ENCODE data around the gene PLXNA4.
"Not testable (repeated sequence)": the region's sequence is repeated elsewhere in the genome, so short reads cannot be mapped to it uniquely, and the experiment has no call there.

Gene PLXNA4

DNA sequence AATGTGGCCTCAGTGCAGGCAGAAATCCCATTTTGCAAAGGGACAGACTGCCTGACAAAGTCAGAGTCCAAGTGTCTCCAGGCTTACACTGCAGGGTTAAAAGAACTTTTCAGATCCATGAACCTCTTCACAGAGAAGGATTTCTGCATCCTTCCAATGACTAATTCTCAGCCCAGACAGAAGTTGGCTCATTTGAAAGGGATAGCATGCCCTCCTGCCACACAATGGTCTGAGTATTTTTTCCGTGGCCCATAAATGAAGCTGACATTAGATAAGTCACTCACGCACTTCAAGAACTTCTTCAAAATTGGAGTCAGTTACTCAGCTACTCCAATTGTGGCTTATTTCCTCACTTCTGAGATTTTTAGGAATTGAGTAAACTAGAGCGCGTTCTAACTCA, 170.2 kb downstream of the PLXNA4 start:
- DNase-seq: no peak

GRCh38 chr7:132404261-132404660, 172.0 kb downstream of the PLXNA4 start:
- no peak for DNase-seq

DNA sequence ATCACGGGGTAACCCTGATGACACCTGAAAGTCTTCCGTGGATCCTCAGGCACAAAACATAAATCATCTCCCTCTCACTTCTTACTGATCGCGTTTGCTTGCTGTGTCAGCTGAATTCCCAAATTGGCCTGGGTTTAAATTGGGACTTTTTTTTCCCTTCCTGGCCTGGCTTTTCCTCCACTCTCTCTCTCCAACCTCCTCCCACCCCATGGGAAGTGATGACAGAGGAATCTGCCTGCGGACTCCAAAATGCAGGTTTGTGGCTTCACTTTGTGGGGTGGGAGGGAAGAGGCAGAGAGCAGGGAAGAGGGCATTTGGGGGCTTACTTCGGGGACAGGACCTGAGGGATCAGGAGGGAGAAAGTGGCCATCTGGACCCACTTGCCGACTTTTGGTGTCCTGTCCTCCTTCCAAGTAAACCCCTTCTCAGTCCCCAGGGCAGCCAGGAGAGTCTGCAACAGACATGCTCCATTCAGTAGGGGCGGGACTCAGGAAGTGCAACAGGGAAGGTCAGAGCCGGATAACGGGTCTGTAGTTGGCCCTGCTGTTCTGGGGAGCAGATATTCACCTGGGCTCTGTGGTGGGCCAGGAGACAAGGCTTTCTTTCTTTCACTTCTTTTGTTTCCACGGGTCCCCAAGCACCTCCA, 172.7 kb downstream of the PLXNA4 start:
- no peak for DNase-seq

GRCh38 chr7:132402751-132403245, 173.5 kb downstream of the PLXNA4 start:
- DNase-seq: no peak

- no peak for DNase-seq
These were observed 174.2 kb downstream of the PLXNA4 start for GRCh38 chr7:132402096-132402495.

- no peak for DNase-seq
These were observed 175.6 kb downstream of the PLXNA4 start for GRCh38 chr7:132400561-132401142.

- no peak for DNase-seq
These were observed 176.9 kb downstream of the PLXNA4 start for GRCh38 chr7:132399367-132399766.

DNA sequence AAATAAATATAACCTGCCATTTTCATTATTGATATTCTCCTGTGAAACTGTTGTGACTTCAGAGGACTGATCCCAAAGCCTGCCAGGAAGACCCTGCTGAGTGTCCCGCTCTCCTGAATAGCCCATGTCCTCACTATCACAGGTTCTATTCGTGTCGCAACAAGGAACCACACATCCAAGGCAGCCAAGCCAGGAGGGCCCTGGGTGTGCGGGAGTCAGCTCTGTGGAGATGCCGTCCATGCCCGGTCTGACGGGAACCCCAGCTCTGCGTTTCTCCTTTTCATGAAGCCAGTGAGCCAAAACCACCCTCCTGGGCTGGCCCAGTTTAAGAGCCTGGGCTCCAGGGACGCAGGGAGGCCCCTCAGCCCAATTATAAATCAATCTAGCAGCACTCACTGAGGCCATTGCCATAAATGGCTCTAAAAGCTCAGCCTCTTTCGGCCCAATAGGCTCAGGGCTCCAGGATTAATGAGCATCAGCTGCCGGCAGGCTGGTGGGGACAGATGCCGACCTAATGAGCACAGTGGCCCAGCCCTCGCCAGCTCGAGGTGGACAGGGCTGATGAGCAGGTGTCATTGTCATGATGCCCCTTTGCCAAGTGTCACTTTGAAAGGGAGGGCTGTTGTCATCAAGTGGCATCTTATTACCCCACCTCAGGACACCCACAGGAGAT, 177.9 kb downstream of the PLXNA4 start:
- DNase-seq: no peak

DNA sequence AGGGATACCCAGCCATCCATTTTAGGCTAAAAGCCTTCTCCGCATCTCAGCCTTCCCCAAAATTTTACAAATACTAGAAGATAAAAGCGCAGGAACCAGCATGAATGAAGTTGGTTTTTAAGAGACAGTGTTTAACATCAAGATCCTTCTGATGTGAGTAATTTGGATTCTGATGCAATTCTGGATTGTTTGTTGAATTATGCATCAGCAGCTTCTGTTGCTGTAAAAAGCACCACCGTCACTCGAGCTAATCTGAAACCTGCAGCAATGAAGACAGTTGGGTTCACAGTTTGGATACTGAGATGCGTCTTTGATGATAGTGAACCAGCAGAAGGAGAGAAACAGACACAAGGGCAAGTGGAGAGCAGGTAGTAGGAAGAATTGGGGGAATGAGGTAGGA, 179.2 kb downstream of the PLXNA4 start:
- no peak for DNase-seq

- no peak for DNase-seq
These were observed 180.9 kb downstream of the PLXNA4 start for GRCh38 chr7:132395361-132395760.

- no peak for DNase-seq
These were observed 181.7 kb downstream of the PLXNA4 start for GRCh38 chr7:132394283-132395198.

DNA sequence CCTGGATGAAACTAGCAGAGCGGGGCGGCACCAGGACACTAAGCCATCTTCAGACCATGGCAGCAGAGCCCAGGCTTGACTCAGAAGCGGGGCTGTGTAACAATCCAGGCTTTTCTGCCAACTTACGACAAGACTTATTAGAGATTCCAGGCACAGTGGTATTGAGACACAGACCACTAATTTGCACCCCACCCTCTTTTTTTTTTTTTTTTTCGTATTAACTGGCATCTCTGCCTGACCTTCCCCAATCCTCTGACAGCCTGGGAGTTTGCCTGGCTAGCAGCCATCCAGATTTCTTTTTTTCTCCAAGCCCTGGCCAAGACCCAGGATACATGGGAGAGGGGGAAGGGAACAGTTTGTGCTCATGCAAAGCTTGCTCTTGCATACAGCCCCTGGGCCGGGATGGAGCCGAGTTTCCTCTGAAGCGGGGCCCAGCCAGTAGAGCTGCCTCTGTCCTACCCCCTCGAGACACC, 182.4 kb downstream of the PLXNA4 start:
- DNase-seq: no peak

GRCh38 chr7:132392713-132393112, 183.6 kb downstream of the PLXNA4 start:
- DNase-seq: no peak

GRCh38 chr7:132390705-132391104, 185.6 kb downstream of the PLXNA4 start:
- no peak for DNase-seq

- DNase-seq: not testable (repeated sequence)
These were observed 186.2 kb downstream of the PLXNA4 start for GRCh38 chr7:132390049-132390448.

DNA sequence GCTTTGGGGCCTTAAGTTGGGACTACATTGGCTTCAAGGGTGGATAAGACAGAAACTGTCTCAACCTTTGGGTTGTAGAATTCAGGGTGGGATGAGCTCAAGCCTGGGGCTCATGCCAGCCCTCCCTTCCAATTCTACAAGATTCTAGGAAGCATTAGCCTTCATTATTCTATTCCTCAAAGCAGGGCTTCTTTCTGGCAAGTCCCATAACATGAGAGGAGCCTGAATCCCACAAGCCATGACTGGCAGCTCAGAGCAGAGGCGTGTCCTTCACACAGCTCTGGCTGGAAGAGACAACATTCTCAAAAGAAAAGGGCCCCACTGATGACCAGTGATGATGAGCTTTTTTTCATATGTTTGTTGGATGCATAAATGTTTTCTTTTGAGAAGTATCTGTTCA, 187.6 kb downstream of the PLXNA4 start:
- no peak for DNase-seq

- DNase-seq: no peak
These were observed 188.7 kb downstream of the PLXNA4 start for GRCh38 chr7:132387596-132387995.

GRCh38 chr7:132386201-132386681, 190.0 kb downstream of the PLXNA4 start:
- DNase-seq: no peak

DNA sequence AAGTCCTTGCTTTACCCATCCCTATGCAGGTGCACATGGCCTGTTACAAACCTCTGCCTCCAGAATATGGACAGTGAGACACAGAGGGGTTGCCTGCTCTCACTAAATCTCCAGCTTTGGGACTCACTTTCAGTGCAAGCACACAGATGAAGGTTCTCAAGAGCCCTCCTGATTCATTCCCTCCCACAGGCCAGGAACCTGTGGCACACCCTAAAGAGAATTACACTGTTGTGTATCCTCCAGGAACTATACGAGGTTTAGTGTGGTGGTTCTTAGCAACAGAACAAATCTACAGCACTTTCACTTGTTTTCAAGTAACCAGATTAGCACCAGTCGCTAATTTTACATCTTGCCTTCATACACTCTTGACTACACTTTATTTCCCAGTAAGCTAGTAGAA, 192.3 kb downstream of the PLXNA4 start:
- no peak for DNase-seq

DNA sequence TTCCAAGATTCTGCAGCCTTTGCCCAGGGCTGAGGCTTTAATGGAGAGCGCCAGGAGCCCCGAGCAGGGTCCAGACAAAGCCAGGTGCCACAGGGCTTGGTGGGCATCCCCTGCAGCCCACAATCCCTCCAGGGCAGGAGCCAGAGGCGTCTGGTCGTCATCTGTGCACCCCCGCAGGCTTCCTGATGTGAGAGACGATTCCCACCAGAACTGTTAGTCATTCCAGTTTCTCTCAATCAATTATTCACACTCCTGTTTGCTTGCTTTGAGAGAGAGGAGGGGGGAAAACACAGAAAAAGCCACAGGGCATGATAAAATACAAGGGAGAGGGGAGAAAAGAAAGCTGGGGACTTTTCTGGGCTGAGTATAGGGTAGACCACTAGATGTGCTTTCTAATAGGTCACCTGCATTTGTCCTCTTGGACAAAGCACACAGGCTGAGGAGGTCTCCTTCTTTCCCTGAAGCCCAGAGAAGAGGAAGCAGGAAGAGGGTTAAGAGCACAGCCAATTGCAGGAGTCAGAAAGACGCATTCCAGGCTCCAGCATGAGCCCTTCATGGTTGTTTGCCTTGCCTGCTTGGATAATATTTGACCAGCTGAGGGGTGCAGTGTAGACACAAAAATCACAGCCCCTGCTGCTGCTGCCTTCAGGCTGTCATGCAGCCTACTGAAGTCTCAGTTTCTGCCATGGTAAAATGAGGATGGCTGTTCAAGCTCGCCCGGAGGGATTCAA, 194.4 kb downstream of the PLXNA4 start:
- DNase-seq: no peak

DNA sequence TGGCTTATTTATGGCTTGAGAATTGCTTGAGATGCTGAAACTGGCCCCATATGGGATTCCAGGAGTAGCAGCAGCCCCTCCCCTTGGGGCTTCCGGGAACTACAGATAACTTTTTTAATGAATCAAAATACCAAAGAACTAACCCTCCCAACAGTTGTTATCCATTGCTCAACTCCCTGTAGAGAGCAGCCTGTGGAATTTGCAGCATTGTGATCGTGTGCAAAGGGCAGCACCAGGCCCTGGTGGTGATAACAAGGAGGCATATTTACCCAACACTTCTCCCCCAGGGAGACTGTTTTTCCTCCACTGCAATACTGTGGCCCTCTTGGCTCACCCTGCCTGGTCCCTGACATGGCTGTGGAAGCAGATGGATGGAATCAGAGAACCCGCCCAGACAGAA, 196.2 kb downstream of the PLXNA4 start:
- no peak for DNase-seq

GRCh38 chr7:132379292-132379691, 197.0 kb downstream of the PLXNA4 start:
- DNase-seq: no peak
